Measurements from ENCODE around the gene CEP135. TPM values are rescaled to one million over a fixed set of nuclear protein-coding genes. Genes with fewer than 3 reads are reported as not detected.

The CEP135 gene
- total and polyA plus RNA-seq, 9 donors = 4.3 to 11.5 (median 8.2) TPM

DNA sequence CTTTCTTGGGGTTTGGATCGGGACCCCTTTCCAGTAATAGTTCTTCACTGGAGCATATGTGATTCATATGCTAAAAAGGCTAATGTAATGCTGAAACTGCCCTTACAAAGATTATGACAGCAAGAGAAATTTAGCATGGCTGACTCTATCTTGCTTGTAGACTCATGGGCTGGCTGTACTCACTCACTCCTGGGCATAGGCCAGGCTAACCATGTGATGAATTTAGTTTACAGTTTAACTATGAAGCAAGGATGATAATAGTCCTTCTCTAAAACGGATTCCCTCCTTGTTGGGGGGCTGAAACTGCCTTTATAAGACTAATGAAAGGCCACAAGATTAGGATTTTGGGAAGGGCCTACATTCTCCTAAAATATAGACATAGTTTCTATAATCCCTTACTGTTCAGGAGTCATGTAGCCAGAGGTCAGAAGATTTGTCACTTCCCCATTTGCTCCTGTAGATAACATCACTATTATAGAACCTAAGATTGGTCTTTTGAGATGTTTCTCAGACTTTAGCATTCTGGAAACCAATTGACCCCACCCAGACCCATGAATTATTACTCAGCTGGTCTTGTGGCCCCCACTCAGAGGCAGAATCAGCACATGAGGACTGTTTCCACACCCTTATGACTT, 20.8 kb upstream of the CEP135 start:
- TF ChIP-seq EP300 (IDR thresholded peaks at IDR 0.05) (no peak), POLR2A (IDR thresholded peaks at IDR 0.05) (no peak)
- TF ChIP-seq, protein P1, sequence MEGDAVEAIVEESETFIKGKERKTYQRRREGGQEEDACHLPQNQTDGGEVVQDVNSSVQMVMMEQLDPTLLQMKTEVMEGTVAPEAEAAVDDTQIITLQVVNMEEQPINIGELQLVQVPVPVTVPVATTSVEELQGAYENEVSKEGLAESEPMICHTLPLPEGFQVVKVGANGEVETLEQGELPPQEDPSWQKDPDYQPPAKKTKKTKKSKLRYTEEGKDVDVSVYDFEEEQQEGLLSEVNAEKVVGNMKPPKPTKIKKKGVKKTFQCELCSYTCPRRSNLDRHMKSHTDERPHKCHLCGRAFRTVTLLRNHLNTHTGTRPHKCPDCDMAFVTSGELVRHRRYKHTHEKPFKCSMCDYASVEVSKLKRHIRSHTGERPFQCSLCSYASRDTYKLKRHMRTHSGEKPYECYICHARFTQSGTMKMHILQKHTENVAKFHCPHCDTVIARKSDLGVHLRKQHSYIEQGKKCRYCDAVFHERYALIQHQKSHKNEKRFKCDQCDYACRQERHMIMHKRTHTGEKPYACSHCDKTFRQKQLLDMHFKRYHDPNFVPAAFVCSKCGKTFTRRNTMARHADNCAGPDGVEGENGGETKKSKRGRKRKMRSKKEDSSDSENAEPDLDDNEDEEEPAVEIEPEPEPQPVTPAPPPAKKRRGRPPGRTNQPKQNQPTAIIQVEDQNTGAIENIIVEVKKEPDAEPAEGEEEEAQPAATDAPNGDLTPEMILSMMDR (IDR thresholded peaks at IDR 0.05) = no peak
- H3K4me1 ChIP-seq (ENCODE audit: insufficient read depth) = no peaks in the 10 kb centered on the region
- H3K36me3 ChIP-seq = no peaks in the 10 kb centered on the region
- 55 to 63% (median 63%) methylated on average over 2 of the region's 2 CpGs for WGBS, 3 donors
- no peak overlapping the region for H3K27ac ChIP-seq
- H3K9me3 ChIP-seq = no peaks in the 10 kb centered on the region
- no peak overlapping the region for H3K4me3 ChIP-seq
- H3K27me3 ChIP-seq = no peaks in the 10 kb centered on the region
- no peak for DNase-seq
- intact Hi-C loops (cut with DNase I) = no loop called here

GRCh38 chr4:55928846-55929245, 19.9 kb upstream of the CEP135 start:
- WGBS, 3 donors = 70 to 83% (median 74%) methylated on average over 1 of the region's 1 CpG
- no peaks in the 10 kb centered on the region for H3K36me3 ChIP-seq
- H3K27me3 ChIP-seq = no peaks in the 10 kb centered on the region
- no peaks in the 10 kb centered on the region for H3K4me1 ChIP-seq (ENCODE audit: insufficient read depth)
- H3K9me3 ChIP-seq = no peaks in the 10 kb centered on the region
- DNase-seq = no peak
- H3K27ac ChIP-seq = no peak overlapping the region
- intact Hi-C loops (cut with DNase I) = no loop called here
- no peak overlapping the region for H3K4me3 ChIP-seq
- TF ChIP-seq EP300 (IDR thresholded peaks at IDR 0.05) = no peak
- TF ChIP-seq POLR2A (IDR thresholded peaks at IDR 0.05) = no peak
- TF ChIP-seq, protein P1 (IDR thresholded peaks at IDR 0.05) = no peak

- no peak overlapping the region for H3K27ac ChIP-seq
- H3K36me3 ChIP-seq = no peaks in the 10 kb centered on the region
- 65 to 72% (median 66%) methylated on average over 2 of the region's 2 CpGs for WGBS, 3 donors
- H3K4me1 ChIP-seq (ENCODE audit: insufficient read depth) = no peaks in the 10 kb centered on the region
- H3K4me3 ChIP-seq = no peak overlapping the region
- TF ChIP-seq POLR2A (IDR thresholded peaks at IDR 0.05) (no peak), EP300 (IDR thresholded peaks at IDR 0.05) (no peak)
- TF ChIP-seq, protein P1 (IDR thresholded peaks at IDR 0.05) = no peak
- no peak for DNase-seq
- intact Hi-C loops (cut with DNase I) = no loop called here
- no peaks in the 10 kb centered on the region for H3K27me3 ChIP-seq
- H3K9me3 ChIP-seq = no peaks in the 10 kb centered on the region
Observed at GRCh38 chr4:55931043-55931442, 17.7 kb upstream of the CEP135 start.

DNA sequence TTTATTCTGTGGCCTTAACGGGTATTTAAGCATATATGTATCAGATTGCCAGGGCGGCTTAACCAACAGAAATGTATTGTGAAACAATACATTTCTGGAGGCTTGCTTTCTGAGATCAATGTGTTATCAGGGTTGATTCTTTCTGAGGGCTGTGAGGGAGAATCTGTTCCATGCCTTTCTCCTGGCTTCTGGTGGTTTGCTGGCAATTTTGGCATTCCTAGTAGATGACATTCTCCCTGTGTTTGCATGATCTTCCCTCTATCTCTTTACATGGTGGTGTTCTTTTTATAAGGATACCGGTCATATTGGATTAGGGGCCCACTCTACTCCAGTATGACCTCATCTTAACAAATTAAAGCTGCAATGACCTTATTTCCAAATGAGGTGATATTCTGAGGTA, 16.9 kb upstream of the CEP135 start:
- Histone ChIP-seq H3K27ac (no peak overlapping the region), H3K9me3 (no peaks in the 10 kb centered on the region), H3K4me1 (ENCODE audit: insufficient read depth) (no peaks in the 10 kb centered on the region), H3K36me3 (no peaks in the 10 kb centered on the region), H3K27me3 (no peaks in the 10 kb centered on the region), H3K4me3 (no peak overlapping the region)
- intact Hi-C loops (cut with DNase I) = no loop called here
- TF ChIP-seq EP300 (IDR thresholded peaks at IDR 0.05) (no peak), POLR2A (IDR thresholded peaks at IDR 0.05) (no peak)
- TF ChIP-seq, protein P1 (IDR thresholded peaks at IDR 0.05) = no peak
- 53 to 67% (median 67%) methylated on average over 3 of the region's 3 CpGs for WGBS, 3 donors
- DNase-seq = no peak

All from ovary (tissue), 9 donors.